Suprapubic skin (tissue), 3 donors: ENCODE measurements around the gene FKBP7.

Experiments used
- POLR2A ChIP-seq, 2 donors: fragments of 450-650 bp; IDR thresholded peaks; one replicate each; pipeline ENCODE4 v1.6.1; 2017; ENCODE audit warnings: antibody characterized with exemption in 2 of 2, mild to moderate bottlenecking in 2 of 2, moderate library complexity in 2 of 2
- TF ChIP-seq, protein P1 (sequence below), 2 donors: fragments of 200-600 bp in 1 of 2; fragments of 450-650 bp in 1 of 2; sonication (generic) in 1 of 2; IDR thresholded peaks; one replicate each; pipeline ENCODE4 v1.5.1; 2016 to 2019; ENCODE audit warnings: antibody characterized with exemption in 2 of 2, mild to moderate bottlenecking in 1 of 2, moderate library complexity in 1 of 2

DNA sequence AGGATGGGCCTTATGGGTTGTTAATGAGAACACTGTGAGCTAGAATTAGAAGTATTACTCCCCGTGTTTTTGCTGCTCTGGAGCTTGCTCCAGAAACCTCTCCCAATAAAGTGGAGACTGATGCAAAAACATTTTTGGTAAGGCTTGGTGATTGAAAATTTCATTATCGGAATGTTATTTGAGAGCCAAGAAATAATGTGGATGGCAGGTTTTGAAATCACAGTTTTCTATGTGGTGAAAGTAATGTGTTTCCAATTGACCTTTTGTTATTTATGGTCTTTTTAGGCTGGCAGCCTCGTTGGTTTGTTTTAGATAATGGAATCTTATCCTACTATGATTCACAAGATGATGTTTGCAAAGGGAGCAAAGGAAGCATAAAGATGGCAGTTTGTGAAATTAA is 7.0 kb upstream of the FKBP7 start:
- TF ChIP-seq, protein P1, sequence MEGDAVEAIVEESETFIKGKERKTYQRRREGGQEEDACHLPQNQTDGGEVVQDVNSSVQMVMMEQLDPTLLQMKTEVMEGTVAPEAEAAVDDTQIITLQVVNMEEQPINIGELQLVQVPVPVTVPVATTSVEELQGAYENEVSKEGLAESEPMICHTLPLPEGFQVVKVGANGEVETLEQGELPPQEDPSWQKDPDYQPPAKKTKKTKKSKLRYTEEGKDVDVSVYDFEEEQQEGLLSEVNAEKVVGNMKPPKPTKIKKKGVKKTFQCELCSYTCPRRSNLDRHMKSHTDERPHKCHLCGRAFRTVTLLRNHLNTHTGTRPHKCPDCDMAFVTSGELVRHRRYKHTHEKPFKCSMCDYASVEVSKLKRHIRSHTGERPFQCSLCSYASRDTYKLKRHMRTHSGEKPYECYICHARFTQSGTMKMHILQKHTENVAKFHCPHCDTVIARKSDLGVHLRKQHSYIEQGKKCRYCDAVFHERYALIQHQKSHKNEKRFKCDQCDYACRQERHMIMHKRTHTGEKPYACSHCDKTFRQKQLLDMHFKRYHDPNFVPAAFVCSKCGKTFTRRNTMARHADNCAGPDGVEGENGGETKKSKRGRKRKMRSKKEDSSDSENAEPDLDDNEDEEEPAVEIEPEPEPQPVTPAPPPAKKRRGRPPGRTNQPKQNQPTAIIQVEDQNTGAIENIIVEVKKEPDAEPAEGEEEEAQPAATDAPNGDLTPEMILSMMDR (IDR thresholded peaks at IDR 0.05): no peak
- no peak for TF ChIP-seq POLR2A (IDR thresholded peaks at IDR 0.05)
